ENCODE measurements around the gene TOMM34. TPM values are rescaled to one million over a fixed set of nuclear protein-coding genes. Genes with fewer than 3 reads are reported as not detected.

TOMM34 gene
- 24.4 TPM for polyA plus RNA-seq (2013, experiment 1 of 2; ENCODE audit: insufficient read length)
- polyA plus RNA-seq (2013, experiment 2 of 2; ENCODE audit: insufficient read length) = 23.4 TPM

GRCh38 chr20:44960103-44960852 is at the start of gene TOMM34:
TOMM34 (minus strand) TSS chr20:44960397; CDS start chr20:44960333, 64 bp downstream.
- peak; percentile 89 for DNase-seq

- peak; percentile 12 for DNase-seq
Measured at GRCh38 chr20:45008521-45009049, 48.4 kb upstream of the TOMM34 start.

GRCh38 chr20:44997668-44998067 is 37.5 kb upstream of the TOMM34 start:
- no peak for DNase-seq

- DNase-seq = no peak
Measured at GRCh38 chr20:44997171-44997570, 37.0 kb upstream of the TOMM34 start.

GRCh38 chr20:44993343-44993742 is 33.1 kb upstream of the TOMM34 start:
- DNase-seq = peak; percentile 8

- no peak for DNase-seq
Measured at GRCh38 chr20:44990957-44991356, 30.8 kb upstream of the TOMM34 start.

GRCh38 chr20:44990425-44990824 is 30.2 kb upstream of the TOMM34 start:
- no peak for DNase-seq

GRCh38 chr20:44988631-44989171 is 28.5 kb upstream of the TOMM34 start:
- DNase-seq = no peak

GRCh38 chr20:44983093-44983674 is 23.0 kb upstream of the TOMM34 start:
- no peak for DNase-seq

GRCh38 chr20:44981736-44982406 is 21.7 kb upstream of the TOMM34 start:
- no peak for DNase-seq

- DNase-seq = no peak
Measured at GRCh38 chr20:44979090-44979621, 19.0 kb upstream of the TOMM34 start.

- DNase-seq = no peak
Measured at GRCh38 chr20:44976698-44977097, 16.5 kb upstream of the TOMM34 start.

- no peak for DNase-seq
Measured at GRCh38 chr20:44973053-44973452, 12.9 kb upstream of the TOMM34 start.

- DNase-seq = no peak
Measured at GRCh38 chr20:44970243-44970757, 10.1 kb upstream of the TOMM34 start.

GRCh38 chr20:44969300-44969894 is 9.2 kb upstream of the TOMM34 start:
- DNase-seq = no peak

- DNase-seq = no peak
Measured at GRCh38 chr20:44967207-44967807, 7.1 kb upstream of the TOMM34 start.

GRCh38 chr20:44966030-44966961 is 6.1 kb upstream of the TOMM34 start, which contains the start of gene STK4:
STK4 (plus strand) TSS chr20:44966512; CDS start chr20:44966569, 57 bp downstream.
- peak; percentile 93 for DNase-seq

- no peak for DNase-seq
Measured at GRCh38 chr20:44965651-44966029, 5.4 kb upstream of the TOMM34 start.

- DNase-seq = no peak
Measured at GRCh38 chr20:44963325-44964215, 3.4 kb upstream of the TOMM34 start.

Measured in fibroblast of skin of scalp (primary cell).